ENCODE measurements around the gene HEMGN. TPM values are rescaled to one million over a fixed set of nuclear protein-coding genes. Genes with fewer than 3 reads are reported as not detected.

The HEMGN gene
- total and polyA plus RNA-seq, 2 experiments from 2014 or later, result not detected

DNA sequence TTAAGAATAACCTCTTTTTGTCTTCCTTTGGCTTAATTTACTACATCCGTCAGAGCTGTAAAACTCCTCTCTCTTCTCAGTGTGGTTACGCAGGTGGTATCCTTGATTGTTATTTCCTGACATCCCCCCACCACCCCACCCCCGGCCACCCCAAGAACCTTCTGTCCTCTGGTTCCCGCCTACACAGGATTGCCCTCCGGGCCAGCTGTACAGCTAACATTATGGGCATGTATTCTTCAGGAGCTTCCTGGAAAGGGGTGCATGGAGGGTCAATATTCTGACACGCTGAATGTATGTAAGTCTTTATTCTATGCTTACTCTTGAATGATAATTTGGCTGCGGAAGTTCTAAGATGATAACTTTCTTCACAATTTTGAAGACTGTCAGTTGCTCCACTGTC is 32.2 kb upstream of the HEMGN start:
- Histone ChIP-seq H3K4me2 (no peak overlapping the region), H3K79me2 (replicated peaks; ENCODE audit: insufficient read depth) (no peaks in the 10 kb centered on the region), H3K27me3 (ENCODE audit: insufficient read depth) (peaks cover 61% of the 10 kb centered on the region), H4K20me1 (replicated peaks; ENCODE audit: insufficient read depth) (no peaks in the 10 kb centered on the region; the same call in 1 of the 2 replicates), H3K9me2 (ENCODE audit: insufficient read depth) (no peaks in the 10 kb centered on the region), H2AFZ (no peak overlapping the region), H3F3A (replicated peaks; ENCODE audit: low read depth) (no peaks in the 10 kb centered on the region), H3K4me3 (no peak overlapping the region), H3K4me1 (ENCODE audit: insufficient read depth) (no peaks in the 10 kb centered on the region), H3K27ac (ENCODE audit: low read depth) (no peak overlapping the region), H3K36me3 (ENCODE audit: insufficient read depth) (no peaks in the 10 kb centered on the region)
- Mint-ChIP-seq H3K4me3 (no peak overlapping the region), H3K4me1 (peaks cover 5% of the 10 kb centered on the region; the same call in 1 of the 3 replicates), H3K27me3 (ENCODE audit: insufficient read depth, low read depth, poor library complexity) (peaks cover 45% of the 10 kb centered on the region), H3K9me3 (peaks cover 5% of the 10 kb centered on the region; the same call in 2 of the 3 replicates), H3K27ac (no peak overlapping the region), H3K36me3 (ENCODE audit: low read depth) (no peaks in the 10 kb centered on the region)
- DNase-seq (ENCODE audit: low spot score) (no peak), ATAC-seq (no peak)
- TF ChIP-seq, protein P1, sequence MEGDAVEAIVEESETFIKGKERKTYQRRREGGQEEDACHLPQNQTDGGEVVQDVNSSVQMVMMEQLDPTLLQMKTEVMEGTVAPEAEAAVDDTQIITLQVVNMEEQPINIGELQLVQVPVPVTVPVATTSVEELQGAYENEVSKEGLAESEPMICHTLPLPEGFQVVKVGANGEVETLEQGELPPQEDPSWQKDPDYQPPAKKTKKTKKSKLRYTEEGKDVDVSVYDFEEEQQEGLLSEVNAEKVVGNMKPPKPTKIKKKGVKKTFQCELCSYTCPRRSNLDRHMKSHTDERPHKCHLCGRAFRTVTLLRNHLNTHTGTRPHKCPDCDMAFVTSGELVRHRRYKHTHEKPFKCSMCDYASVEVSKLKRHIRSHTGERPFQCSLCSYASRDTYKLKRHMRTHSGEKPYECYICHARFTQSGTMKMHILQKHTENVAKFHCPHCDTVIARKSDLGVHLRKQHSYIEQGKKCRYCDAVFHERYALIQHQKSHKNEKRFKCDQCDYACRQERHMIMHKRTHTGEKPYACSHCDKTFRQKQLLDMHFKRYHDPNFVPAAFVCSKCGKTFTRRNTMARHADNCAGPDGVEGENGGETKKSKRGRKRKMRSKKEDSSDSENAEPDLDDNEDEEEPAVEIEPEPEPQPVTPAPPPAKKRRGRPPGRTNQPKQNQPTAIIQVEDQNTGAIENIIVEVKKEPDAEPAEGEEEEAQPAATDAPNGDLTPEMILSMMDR (conservative IDR thresholded peaks at IDR 0.05; ENCODE audit: low read depth in 2 of 2), result no peak
- TF ChIP-seq, protein P2, sequence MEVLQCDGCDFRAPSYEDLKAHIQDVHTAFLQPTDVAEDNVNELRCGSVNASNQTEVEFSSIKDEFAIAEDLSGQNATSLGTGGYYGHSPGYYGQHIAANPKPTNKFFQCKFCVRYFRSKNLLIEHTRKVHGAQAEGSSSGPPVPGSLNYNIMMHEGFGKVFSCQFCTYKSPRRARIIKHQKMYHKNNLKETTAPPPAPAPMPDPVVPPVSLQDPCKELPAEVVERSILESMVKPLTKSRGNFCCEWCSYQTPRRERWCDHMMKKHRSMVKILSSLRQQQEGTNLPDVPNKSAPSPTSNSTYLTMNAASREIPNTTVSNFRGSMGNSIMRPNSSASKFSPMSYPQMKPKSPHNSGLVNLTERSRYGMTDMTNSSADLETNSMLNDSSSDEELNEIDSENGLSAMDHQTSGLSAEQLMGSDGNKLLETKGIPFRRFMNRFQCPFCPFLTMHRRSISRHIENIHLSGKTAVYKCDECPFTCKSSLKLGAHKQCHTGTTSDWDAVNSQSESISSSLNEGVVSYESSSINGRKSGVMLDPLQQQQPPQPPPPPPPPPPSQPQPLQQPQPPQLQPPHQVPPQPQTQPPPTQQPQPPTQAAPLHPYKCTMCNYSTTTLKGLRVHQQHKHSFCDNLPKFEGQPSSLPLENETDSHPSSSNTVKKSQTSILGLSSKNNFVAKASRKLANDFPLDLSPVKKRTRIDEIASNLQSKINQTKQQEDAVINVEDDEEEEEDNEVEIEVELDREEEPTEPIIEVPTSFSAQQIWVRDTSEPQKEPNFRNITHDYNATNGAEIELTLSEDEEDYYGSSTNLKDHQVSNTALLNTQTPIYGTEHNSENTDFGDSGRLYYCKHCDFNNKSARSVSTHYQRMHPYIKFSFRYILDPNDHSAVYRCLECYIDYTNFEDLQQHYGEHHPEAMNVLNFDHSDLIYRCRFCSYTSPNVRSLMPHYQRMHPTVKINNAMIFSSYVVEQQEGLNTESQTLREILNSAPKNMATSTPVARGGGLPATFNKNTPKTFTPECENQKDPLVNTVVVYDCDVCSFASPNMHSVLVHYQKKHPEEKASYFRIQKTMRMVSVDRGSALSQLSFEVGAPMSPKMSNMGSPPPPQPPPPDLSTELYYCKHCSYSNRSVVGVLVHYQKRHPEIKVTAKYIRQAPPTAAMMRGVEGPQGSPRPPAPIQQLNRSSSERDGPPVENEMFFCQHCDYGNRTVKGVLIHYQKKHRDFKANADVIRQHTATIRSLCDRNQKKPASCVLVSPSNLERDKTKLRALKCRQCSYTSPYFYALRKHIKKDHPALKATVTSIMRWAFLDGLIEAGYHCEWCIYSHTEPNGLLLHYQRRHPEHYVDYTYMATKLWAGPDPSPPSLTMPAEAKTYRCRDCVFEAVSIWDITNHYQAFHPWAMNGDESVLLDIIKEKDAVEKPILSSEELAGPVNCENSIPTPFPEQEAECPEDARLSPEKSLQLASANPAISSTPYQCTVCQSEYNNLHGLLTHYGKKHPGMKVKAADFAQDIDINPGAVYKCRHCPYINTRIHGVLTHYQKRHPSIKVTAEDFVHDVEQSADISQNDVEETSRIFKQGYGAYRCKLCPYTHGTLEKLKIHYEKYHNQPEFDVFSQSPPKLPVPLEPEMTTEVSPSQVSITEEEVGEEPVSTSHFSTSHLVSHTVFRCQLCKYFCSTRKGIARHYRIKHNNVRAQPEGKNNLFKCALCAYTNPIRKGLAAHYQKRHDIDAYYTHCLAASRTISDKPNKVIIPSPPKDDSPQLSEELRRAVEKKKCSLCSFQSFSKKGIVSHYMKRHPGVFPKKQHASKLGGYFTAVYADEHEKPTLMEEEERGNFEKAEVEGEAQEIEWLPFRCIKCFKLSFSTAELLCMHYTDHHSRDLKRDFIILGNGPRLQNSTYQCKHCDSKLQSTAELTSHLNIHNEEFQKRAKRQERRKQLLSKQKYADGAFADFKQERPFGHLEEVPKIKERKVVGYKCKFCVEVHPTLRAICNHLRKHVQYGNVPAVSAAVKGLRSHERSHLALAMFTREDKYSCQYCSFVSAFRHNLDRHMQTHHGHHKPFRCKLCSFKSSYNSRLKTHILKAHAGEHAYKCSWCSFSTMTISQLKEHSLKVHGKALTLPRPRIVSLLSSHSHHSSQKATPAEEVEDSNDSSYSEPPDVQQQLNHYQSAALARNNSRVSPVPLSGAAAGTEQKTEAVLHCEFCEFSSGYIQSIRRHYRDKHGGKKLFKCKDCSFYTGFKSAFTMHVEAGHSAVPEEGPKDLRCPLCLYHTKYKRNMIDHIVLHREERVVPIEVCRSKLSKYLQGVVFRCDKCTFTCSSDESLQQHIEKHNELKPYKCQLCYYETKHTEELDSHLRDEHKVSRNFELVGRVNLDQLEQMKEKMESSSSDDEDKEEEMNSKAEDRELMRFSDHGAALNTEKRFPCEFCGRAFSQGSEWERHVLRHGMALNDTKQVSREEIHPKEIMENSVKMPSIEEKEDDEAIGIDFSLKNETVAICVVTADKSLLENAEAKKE (CRISPR knock-in tag; IDR thresholded peaks at IDR 0.05), result no peak
- TF ChIP-seq STAT1 (IDR thresholded peaks at IDR 0.05; ENCODE audit: unreplicated experiment), result no peak
- no peak for TF ChIP-seq NANOG (IDR thresholded peaks at IDR 0.05; ENCODE audit: borderline replicate concordance)
- no peak for TF ChIP-seq ZNF331 (CRISPR knock-in tag; IDR thresholded peaks at IDR 0.05; ENCODE audit: low read depth)
- no peak for TF ChIP-seq CREB1 (CRISPR knock-in tag; IDR thresholded peaks at IDR 0.05; ENCODE audit: low read depth)
